Peyer's patch (tissue), 4 donors: ENCODE data around the gene MYO9A. TPM values are rescaled to one million over a fixed set of nuclear protein-coding genes. Genes with fewer than 3 reads are reported as not detected.
"Not testable (repeated sequence)": the region's sequence is repeated elsewhere in the genome, so short reads cannot be mapped to it uniquely, and the experiment has no call there.

ENCODE experiments used
- DNase-seq, 3 donors: peaks; one replicate each; pipeline ENCODE4 v3.0.0-alpha.2; 2017 to 2019
- H3K27ac ChIP-seq, 4 donors: fragments of 200-600 bp; sonication (generic); one replicate each; pipeline ENCODE4 v1.5.1; 2016 to 2019
- H3K27me3 ChIP-seq, 2 donors: fragments of 200-600 bp; sonication (generic); one replicate each; pipeline ENCODE4 v1.5.1; 2019
- H3K36me3 ChIP-seq, 3 donors: fragments of 200-600 bp; sonication (generic); one replicate each; pipeline ENCODE4 v1.5.1; 2016 to 2019
- H3K4me1 ChIP-seq, 4 donors: fragments of 200-600 bp; sonication (generic); one replicate each; pipeline ENCODE4 v1.5.1; 2016 to 2019
- H3K4me3 ChIP-seq, 4 donors: fragments of 200-600 bp; sonication (generic); 1 replicate in 3 of 4; 2 replicates in 1 of 4; pipeline ENCODE4 v1.5.1; 2016 to 2019; ENCODE audit warnings: mild to moderate bottlenecking in 1 of 4
- H3K9me3 ChIP-seq, 4 donors: fragments of 200-600 bp; sonication (generic); one replicate each; pipeline ENCODE4 v1.5.1; 2016 to 2019; ENCODE audit warnings: mild to moderate bottlenecking in 1 of 4
- CTCF ChIP-seq, 6 experiments: fragments of 450-650 bp in 4 of 6; fragments of 200-600 bp in 2 of 6; sonication (generic) in 1 of 6; IDR thresholded peaks; one replicate each; pipeline ENCODE4 v1.5.1; 2017 to 2019; ENCODE audit warnings: antibody characterized with exemption in 6 of 6, mild to moderate bottlenecking in 3 of 6, moderate library complexity in 1 of 6
- POLR2A ChIP-seq, 2 donors: fragments of 450-650 bp; IDR thresholded peaks; one replicate each; pipeline ENCODE4 v1.5.1; 2017; ENCODE audit warnings: antibody characterized with exemption in 2 of 2, mild to moderate bottlenecking in 2 of 2, moderate library complexity in 2 of 2
- total RNA-seq, 4 donors: library from RNA; depleted of rRNA; stranded (reverse); fragments of >200 nt; gene quantifications; one replicate each; pipeline ENCODE4 v1.1.0, GENCODE V29; 2016

MYO9A gene
- total RNA-seq, 4 donors from 2014 or later = 28.2 to 47.3 (median 39.3) TPM

- Histone ChIP-seq H3K4me1 (no peaks in the 10 kb centered on the region), H3K27ac (no peak overlapping the region), H3K36me3 (no peaks in the 10 kb centered on the region), H3K9me3 (no peaks in the 10 kb centered on the region), H3K4me3 (no peak overlapping the region), H3K27me3 (no peaks in the 10 kb centered on the region)
- TF ChIP-seq POLR2A (IDR thresholded peaks at IDR 0.05) (no peak), CTCF (IDR thresholded peaks at IDR 0.05) (no peak)
- no peak for DNase-seq
Measured at GRCh38 chr15:72033711-72034110, 84.2 kb downstream of the MYO9A start.

GRCh38 chr15:72033285-72033684 lies 84.7 kb downstream of the MYO9A start:
- Histone ChIP-seq H3K4me3 (no peak overlapping the region), H3K27ac (no peak overlapping the region), H3K36me3 (no peaks in the 10 kb centered on the region), H3K27me3 (no peaks in the 10 kb centered on the region), H3K4me1 (no peaks in the 10 kb centered on the region), H3K9me3 (no peaks in the 10 kb centered on the region)
- DNase-seq = no peak
- no peak for TF ChIP-seq CTCF (IDR thresholded peaks at IDR 0.05)
- no peak for TF ChIP-seq POLR2A (IDR thresholded peaks at IDR 0.05)

GRCh38 chr15:72021604-72022003 lies 96.3 kb downstream of the MYO9A start:
- Histone ChIP-seq H3K27ac (no peak overlapping the region), H3K9me3 (no peaks in the 10 kb centered on the region), H3K4me3 (no peak overlapping the region), H3K27me3 (no peaks in the 10 kb centered on the region), H3K36me3 (no peaks in the 10 kb centered on the region), H3K4me1 (no peaks in the 10 kb centered on the region)
- no peak for DNase-seq
- no peak for TF ChIP-seq POLR2A (IDR thresholded peaks at IDR 0.05)
- no peak for TF ChIP-seq CTCF (IDR thresholded peaks at IDR 0.05)

- H3K9me3 ChIP-seq = no peaks in the 10 kb centered on the region
- TF ChIP-seq POLR2A (IDR thresholded peaks at IDR 0.05) = no peak
- no peaks in the 10 kb centered on the region for H3K4me1 ChIP-seq
- H3K27me3 ChIP-seq = no peaks in the 10 kb centered on the region
- no peak overlapping the region for H3K27ac ChIP-seq
- H3K36me3 ChIP-seq = no peaks in the 10 kb centered on the region
- H3K4me3 ChIP-seq = no peak overlapping the region
- no peak for DNase-seq
Measured at GRCh38 chr15:72020799-72021198, 97.2 kb downstream of the MYO9A start.

GRCh38 chr15:72014555-72014954 lies 103.4 kb downstream of the MYO9A start:
- H3K4me3 ChIP-seq = not testable (repeated sequence)

GRCh38 chr15:72013703-72014102 lies 104.2 kb downstream of the MYO9A start:
- no peak overlapping the region for H3K4me3 ChIP-seq
- H3K27me3 ChIP-seq = no peaks in the 10 kb centered on the region
- TF ChIP-seq CTCF (IDR thresholded peaks at IDR 0.05) (no peak), POLR2A (IDR thresholded peaks at IDR 0.05) (no peak)
- no peak overlapping the region for H3K27ac ChIP-seq
- no peaks in the 10 kb centered on the region for H3K9me3 ChIP-seq
- DNase-seq = no peak
- H3K36me3 ChIP-seq = no peaks in the 10 kb centered on the region
- no peaks in the 10 kb centered on the region for H3K4me1 ChIP-seq

More at GRCh38 chr15:72014555-72014954, 103.4 kb downstream of the MYO9A start:
- not testable (repeated sequence) for DNase-seq, H3K27ac ChIP-seq, H3K9me3 ChIP-seq, H3K4me1 ChIP-seq, H3K27me3 ChIP-seq, H3K36me3 ChIP-seq

- no peak overlapping the region for H3K27ac ChIP-seq
- H3K4me1 ChIP-seq = no peaks in the 10 kb centered on the region
- H3K4me3 ChIP-seq = no peak overlapping the region
- no peaks in the 10 kb centered on the region for H3K27me3 ChIP-seq
- TF ChIP-seq CTCF (IDR thresholded peaks at IDR 0.05) = no peak
- TF ChIP-seq POLR2A (IDR thresholded peaks at IDR 0.05) = no peak
- no peaks in the 10 kb centered on the region for H3K36me3 ChIP-seq
- no peak for DNase-seq
- no peaks in the 10 kb centered on the region for H3K9me3 ChIP-seq
Measured at GRCh38 chr15:72011302-72011942, 106.5 kb downstream of the MYO9A start.
